Erythroblast (primary cell): ENCODE measurements around the gene CCSER1.

Experiments
- GATA1 ChIP-seq: IDR thresholded peaks from 2 replicates; pipeline ENCODE4 v1.6.1; 2011; ENCODE audit warnings: low read depth, mild to moderate bottlenecking, control low read depth, low read length, moderate library complexity
- POLR2A ChIP-seq: IDR thresholded peaks from 2 replicates; pipeline ENCODE4 v1.6.1; 2011; ENCODE audit warnings: mild to moderate bottlenecking, low read length

DNA sequence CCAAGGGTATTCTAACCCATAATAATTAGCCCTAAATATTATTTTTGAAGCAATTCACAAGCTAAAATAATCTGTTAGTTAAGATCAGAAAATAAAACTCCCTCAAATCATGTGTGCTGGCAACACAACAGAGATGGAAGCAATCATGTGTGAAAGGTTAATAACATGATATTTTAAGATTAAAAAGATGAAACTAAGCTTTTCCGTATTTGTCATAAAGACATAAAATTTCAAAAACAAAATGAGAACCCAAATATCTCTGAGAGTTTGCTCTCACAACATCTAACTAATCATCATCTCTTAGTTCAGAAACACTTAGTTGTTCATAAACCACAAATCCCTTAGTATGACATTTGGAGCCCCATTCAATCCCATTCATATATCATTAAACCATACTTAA lies 749.1 kb downstream of the CCSER1 start:
- TF ChIP-seq POLR2A (no peak), GATA1 (no peak)
